Measurements from ENCODE around the gene KRTAP12-4.

DNA sequence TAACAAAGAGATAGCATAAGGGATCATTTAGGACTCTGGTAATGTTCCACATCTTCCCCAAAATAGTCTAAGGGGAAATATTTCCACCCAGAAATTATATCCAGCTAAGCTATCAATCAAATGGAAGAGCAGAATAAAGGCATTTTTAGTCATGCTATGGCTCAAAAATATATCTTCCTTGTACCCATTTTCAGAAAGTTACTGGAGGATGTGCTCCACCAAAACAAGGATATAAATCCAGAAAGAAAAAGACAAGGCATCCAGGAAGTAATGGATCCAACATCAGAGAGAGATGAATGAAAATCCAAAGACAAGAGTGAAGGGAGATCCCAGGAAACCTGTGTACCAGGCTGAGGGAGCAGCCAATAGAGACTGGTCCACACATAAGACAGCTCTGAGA lies 45.3 kb downstream of the KRTAP12-4 start:
- TF ChIP-seq, protein P1, sequence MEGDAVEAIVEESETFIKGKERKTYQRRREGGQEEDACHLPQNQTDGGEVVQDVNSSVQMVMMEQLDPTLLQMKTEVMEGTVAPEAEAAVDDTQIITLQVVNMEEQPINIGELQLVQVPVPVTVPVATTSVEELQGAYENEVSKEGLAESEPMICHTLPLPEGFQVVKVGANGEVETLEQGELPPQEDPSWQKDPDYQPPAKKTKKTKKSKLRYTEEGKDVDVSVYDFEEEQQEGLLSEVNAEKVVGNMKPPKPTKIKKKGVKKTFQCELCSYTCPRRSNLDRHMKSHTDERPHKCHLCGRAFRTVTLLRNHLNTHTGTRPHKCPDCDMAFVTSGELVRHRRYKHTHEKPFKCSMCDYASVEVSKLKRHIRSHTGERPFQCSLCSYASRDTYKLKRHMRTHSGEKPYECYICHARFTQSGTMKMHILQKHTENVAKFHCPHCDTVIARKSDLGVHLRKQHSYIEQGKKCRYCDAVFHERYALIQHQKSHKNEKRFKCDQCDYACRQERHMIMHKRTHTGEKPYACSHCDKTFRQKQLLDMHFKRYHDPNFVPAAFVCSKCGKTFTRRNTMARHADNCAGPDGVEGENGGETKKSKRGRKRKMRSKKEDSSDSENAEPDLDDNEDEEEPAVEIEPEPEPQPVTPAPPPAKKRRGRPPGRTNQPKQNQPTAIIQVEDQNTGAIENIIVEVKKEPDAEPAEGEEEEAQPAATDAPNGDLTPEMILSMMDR (conservative IDR thresholded peaks at IDR 0.05; ENCODE audit: low read length), result no peak
- no peak for TF ChIP-seq EZH2phosphoT487 (IDR thresholded peaks at IDR 0.05; ENCODE audit: borderline replicate concordance, low read depth, low read length)
